Fibroblast of skin of scalp (primary cell): ENCODE data around the gene MIR17HG.
"Not testable (repeated sequence)": the region's sequence is repeated elsewhere in the genome, so short reads cannot be mapped to it uniquely, and the experiment has no call there.

Experiments used
- DNase-seq: peaks from one replicate; pipeline ENCODE4 v3.0.0-alpha.2; 2013

MIR17HG gene

DNA sequence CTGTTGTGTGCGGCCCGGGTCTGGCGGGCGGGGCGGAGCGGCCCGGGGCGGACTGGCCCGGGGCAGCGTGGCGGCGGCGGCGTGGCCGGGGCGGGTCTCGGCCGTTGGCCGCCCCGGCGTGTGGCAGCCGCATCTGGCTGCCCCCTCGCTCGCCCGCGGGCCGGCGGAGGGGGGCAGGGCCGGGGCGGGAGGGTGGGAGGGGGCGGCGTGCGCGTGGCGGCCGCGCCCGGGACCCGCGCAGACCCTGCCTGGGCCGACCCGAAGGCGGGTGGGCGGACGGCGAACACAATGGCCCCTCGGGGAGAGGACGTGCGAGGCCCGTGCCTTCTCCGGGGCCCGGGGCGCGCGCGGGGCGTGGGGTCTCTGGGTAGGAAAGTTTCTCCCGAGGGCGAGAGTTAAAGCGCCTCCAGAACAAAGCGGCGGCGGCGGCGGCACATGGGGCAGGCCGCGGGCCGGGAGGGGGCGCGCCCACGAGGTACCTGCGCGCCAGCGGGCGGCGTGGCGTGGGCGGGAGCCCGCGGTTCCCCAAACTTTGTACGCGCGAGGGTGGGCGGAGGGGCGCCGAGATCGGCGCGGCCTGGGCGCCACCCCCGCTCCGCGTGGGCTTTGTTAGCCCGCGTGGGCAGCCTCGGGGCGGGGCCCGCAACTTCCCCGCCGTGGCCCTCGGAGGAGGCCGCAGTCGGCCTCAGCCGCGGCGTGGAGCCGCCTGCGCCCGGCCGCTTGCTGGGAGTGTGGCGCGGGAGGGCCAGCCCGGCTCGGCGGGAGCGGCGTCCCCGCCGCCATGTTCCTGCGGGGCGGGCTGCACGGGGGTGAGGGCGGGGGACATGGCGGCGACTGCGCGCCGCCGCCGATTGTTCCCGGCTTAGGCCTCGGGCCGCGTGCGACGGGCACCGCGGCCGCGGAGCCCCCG lies 764 bp downstream of the MIR17HG start:
- DNase-seq: peak; percentile 35

DNA sequence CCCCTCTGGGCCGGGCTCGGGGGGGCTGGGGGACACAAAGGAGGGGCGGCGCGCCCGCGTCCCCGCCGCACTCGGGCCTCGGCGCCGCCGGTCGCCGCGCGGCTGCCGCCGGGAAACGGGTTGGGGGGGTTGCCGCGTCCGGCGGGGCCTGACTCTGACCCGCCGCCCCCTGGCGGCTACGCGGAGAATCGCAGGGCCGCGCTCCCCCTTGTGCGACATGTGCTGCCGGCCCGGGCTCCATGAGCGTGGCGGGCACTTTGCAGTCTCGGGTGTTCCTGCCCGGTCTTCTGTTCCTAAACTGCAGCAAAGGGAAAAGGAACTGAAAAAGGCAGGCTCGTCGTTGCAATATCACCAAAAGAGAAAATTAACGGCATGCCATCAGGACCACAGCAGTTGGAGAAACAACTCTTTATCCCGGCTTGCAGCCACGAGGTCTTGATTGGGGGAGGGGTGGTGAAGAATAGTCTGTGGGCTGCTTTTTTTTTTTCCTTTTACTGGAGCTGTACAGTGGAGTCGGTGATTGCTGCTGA lies 1.5 kb downstream of the MIR17HG start:
- DNase-seq: peak; percentile 87

DNA sequence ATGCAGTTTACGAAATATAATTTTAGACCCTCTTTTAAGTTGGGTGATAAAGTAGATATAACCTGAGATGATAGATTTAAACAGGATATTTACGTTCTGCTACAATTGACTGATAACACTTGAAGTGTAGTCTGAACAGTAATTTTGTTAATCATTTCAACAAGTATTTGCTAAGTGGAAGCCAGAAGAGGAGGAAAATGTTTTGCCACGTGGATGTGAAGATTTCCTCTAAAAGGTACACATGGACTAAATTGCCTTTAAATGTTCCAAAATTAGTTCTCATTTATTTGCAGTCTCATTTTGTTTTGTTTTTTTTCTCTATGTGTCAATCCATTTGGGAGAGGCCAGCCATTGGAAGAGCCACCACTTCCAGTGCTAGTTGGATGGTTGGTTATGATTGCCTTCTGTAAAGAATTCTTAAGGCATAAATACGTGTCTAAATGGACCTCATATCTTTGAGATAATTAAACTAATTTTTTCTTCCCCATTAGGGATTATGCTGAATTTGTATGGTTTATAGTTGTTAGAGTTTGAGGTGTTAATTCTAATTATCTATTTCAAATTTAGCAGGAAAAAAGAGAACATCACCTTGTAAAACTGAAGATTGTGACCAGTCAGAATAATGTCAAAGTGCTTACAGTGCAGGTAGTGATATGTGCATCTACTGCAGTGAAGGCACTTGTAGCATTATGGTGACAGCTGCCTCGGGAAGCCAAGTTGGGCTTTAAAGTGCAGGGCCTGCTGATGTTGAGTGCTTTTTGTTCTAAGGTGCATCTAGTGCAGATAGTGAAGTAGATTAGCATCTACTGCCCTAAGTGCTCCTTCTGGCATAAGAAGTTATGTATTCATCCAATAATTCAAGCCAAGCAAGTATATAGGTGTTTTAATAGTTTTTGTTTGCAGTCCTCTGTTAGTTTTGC lies 2.8 kb downstream of the MIR17HG start:
- no peak for DNase-seq

DNA sequence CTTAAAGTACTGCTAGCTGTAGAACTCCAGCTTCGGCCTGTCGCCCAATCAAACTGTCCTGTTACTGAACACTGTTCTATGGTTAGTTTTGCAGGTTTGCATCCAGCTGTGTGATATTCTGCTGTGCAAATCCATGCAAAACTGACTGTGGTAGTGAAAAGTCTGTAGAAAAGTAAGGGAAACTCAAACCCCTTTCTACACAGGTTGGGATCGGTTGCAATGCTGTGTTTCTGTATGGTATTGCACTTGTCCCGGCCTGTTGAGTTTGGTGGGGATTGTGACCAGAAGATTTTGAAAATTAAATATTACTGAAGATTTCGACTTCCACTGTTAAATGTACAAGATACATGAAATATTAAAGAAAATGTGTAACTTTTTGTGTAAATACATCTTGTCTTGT lies 3.6 kb downstream of the MIR17HG start:
- DNase-seq: no peak

DNA sequence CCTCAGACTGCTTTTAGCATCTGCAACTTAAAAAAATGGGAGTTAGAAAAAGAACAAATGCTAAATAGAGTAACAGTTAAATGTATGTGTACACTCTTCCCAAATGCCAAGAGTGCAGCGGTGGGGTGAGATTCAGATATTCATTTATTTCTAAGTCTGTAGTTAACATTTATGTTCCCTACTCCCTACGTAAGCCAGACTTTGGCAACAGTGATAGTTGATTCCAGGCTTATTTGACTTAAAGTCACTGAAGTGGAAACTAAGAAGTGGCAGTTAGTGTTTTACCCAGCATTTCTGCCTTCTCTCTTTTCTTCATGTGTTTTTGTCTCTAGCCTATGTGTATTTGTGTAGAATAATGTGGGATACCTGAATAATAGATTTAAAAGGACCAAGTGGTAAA lies 4.5 kb downstream of the MIR17HG start:
- DNase-seq: no peak

DNA sequence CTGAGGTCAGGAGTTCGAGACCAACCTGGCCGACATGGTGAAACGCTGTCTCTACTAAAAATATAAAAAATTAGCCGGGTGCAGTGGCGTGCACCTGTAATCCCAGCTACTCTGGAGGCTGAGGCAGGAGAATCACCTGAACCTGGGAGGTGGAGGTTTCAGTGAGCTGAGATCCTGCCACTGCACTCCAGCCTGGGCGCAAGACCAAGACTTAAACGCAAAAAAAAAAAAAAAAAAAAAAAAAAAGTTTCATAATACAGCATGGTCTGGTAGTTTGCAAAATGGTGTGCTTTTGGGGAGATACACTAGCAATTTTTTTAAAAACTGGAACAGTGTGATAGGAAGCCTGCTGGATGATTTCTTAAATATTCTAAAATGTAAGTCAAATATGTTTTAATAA lies 5.4 kb downstream of the MIR17HG start:
- DNase-seq: not testable (repeated sequence)

DNA sequence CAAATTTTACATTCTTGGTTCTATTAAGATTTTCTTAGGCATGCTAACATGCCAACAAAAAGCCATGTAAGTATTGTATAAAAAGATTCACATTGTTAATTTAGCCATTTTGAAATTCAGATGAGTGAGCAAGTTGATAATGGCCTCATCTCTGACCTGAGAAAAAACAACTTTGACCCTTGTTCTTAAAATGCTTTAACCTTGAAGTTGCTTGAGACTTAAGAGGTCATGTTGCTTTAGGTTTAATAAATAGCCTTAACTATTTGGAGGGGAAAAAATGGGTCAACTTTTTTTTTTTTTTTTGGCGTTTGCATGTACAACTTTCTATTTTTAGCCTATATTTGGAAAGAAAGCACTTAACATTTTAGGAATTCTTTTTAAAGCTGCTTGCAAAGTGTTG lies 6.0 kb downstream of the MIR17HG start:
- DNase-seq: no peak

DNA sequence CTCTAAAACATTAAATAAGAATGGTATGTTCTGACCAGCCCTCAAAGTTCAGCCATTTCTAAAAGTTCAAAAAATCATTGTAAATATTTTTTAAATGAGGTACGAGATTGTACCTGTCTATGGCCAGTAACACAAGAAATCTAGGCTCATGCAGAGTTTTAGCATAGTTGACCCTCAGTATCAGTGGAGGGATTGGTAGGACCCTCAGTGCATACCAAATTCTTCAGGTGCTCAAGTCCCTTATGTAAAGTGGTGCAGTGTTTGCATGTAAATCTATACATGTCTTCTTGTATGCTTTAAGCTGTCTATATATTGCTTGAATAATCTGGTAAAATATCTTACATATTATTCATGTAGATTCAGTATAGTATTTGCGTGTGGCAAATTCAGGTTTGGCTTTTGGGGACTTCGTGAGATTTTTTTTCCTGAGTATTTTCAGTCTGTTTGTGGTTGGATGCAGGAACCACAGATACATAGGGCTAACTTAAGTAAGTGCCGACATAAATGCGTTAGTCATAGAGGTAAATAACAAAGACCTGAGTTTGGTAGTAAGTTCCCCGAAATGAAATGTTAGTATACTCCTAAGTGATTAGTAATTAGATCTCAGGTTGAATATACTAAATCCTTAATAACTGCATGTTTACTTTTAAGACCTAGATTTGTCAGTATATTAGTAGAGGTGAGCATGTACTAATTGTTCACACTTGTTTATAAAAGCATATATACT lies 7.8 kb downstream of the MIR17HG start:
- no peak for DNase-seq

DNA sequence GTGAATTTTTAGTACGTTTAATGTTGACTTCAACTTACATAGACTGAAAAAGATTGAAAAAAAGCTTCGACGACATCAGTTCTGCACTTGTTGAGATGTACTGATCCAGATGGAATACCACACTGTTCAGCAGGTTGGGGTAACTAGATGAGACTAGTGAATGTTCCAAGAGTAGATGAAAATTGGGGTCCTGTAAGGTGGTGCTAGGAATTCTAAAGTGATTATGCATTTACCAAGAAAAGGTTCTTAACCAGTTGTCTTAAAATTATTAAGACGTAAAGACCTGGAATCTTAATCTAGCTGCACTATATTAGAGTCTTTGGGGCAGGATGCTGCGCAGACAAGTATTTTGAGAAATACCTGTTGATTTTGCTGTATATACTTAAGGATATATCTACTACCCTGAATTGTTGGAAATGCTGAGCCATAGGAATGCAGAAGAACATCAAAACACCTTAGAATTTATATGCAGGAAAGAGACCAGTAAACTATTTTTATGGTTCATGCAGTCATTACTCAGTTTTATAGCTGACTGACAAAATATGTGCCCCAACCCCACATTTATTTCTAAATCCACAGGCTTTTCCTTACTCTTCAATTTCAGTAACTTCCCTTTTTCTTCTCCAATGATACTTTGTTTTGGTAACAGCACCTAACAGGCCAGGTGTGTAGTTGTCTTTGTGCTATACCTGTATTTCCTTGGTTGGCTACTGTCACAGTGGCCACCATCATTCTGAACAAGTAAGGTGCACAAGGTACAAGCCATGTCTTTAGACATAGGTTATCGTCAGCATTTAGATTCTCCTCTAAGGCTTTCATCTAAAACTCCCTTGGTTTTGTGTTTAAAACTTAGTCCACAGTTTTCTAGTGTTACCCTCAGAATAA lies 8.6 kb downstream of the MIR17HG start:
- no peak for DNase-seq

DNA sequence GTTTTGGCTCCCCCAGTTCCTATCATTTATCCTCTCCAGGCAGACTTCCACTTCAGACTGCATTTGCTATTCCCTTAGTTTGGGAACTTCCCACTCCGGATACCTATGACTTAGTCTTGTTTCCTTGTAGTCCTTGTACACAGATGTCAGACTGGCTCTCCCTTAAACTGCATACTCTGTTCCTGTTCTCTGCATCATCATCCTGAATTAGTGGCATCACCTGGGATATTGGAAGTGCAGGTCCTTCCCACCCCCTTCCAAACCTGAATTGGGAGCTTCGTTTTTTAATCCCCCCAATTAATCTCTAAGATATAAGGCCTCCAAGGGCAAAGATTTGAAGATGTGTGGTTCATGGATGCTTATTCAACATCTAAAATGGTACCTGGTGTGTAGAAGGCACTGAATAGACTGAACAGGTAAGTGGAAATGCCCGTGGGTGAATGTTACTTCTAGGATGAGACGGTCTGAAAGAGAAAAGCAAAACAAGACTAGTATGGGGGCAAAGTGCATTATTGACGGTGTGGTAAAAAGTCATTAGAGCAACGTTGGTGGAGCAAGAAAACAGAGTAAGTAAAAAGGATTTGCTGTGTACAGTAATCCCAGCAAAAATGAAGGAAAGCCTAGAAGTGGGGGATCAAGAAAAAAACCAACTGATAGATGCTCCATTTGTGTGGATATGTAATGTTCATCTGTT lies 9.6 kb downstream of the MIR17HG start:
- no peak for DNase-seq

DNA sequence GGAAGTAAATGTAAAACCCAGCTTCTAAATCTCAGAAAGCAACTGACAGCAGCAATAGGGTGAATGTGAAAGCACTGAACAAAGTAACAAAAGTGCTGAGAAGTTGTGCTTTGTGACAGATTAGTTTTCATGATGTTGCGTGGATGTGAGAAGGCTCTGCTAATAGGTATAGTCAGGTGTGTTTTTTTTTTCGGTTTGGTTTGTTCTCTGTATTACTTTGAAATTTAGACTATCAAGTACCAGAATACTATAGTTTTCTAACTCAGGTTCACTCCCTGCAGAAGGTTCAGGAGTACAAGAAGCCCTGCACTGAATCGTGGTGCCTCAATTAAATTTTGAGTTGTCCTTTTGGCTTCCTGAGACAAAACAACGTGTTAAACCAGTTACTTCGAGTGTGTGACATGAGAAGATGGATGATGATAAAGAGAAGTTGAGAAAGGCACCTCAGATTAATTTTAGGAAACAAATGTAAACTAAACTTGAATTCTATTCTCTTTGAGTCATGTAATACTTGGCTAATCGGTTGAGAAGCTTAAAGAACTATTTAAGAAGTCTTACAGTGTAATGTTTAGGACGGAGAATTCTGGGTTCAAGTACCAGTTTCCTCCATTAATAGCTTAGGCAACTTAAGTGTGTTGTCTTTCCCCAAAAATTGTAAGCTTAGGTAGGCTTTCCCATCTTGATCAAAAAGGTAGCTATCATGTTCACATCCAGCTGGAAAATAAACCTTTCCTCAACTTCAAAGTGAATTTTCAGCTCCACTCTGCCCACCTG lies 10.3 kb downstream of the MIR17HG start:
- DNase-seq: no peak

DNA sequence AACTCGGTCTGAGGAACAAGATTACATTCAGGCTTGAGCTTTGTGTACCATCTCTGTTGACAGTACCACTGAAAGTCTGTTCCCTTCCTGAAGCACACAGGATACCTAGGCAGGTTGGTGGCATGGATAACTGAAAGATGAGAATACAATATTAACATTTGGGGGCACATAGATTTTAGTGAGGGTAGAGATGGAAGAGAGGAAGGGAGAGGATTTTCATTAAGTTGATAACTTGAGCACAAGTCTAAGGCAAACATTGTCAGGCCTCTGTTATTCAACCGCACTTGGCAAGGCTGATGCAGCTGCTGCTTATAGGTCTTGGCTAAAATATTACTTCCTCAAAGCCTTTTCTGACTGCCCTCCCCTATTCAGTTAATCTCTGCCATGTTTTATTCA lies 10.9 kb downstream of the MIR17HG start:
- no peak for DNase-seq

DNA sequence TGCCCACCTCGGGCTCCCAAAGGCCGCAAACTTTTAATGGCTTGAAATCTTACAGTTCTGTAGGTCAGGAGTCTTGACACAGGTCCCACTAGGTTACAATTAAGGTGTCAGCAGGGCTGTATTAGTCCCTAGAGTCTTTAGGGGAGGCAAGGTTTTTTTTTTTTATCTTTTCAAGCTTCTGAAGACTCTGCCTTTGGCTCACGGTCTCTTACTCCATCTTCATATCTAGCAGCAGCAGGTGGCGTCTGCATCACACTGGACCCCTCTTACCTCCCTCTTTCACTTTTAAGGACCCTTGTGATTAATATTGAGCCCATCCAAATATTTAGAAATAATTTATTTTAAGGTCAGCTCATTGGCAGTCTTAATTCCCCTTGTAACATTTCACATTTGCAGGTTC lies 11.6 kb downstream of the MIR17HG start:
- DNase-seq: no peak

DNA sequence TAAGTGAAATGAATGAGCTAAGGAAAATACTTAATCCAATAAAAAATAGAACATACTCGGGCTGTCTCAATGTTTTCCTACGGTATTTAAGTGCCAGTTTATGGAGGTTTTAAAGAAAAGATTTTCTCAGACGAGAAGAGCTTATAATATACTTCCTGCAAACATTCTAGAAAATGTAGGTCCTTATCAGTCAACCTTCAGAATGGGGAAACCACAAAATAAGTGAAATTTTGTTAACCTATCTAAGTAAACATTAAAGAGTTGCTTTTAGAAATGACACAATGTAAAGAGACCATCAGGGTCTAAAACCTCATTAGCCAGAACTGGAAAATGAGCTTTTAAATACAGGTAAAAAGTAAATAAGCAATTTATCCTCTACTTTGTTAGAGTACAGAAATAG lies 12.1 kb downstream of the MIR17HG start:
- no peak for DNase-seq

DNA sequence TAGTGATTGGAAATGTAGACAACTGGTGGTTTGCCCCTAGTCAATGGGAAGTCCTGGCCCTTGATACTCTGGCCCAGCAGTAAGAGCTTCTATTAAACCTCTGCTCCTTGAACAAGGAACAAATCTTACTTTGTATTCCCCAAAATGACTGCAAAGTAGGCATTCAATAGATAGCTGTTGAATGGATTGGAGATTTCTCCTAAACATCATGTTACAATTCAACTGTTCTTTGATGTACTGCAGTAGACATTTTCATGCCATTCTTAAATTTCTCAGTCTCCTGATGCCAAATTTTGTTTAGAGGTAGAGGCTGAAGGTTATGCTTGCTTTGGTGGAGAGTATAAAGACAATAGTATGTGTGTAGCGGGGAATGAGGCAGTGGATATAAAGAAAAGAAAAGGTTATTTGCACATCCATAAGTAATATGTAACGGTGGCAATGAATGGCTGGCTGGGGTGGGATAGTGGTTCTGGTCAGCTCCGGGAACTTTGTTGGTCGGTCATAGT lies 12.8 kb downstream of the MIR17HG start:
- DNase-seq: no peak

DNA sequence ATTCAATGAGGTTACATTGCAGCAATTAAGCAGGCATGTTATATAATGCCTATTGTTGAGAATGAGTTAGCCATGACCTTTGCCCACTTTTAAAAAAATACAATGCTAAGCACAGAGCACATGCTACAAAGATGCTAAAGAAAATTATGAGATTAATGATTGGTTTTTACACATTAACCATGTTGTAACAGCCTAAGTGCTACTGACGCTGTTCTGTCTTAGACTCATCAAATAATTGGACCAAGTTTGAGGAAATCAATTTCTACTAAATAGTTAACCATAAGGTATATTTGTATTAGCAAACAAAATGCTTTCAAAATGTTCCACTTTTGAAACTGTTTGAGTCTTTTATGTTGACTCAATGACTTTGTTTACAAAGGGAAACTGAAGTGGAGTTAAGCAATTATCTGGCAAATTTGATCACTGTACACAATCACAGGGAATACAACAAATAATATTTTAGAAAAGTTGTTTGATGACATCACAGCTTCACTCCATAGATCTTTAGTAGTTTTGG lies 14.3 kb downstream of the MIR17HG start:
- no peak for DNase-seq

DNA sequence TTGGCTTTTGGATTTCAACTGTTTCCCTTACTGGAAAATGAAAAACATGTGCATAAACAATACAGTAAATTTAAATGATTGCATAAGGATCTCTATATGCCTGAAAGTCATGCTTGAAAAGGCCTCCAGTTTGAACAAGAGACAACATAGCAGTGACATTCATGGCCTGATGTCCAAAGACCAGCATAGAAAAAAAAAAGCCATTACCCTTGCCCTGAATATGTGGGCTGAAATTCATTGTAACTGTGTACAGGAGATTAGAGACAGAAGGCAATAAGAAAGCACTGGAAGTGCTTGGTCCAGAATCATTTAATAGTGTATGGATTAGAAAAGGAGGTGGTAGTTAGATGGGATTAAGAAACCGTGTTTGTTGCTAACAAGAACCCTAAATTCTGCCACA lies 15.4 kb downstream of the MIR17HG start:
- DNase-seq: no peak

DNA sequence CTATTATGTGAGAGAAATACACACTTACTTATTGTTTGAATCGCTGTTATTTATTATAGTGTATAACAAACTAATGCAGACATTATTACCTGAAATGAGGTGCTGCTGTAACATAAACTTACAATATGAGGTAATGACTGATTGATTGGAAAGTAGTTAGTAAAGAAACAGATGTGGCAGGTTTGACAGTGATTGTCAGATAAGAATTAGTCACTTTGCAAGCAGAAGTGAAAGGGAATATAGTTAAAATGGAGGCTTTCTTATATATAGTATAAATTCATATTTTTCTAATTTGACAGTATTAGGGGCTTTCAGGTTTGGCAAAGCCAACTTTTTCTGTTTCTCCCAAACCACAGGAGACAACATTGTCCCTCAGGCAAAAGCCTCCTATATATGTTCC lies 20.6 kb downstream of the MIR17HG start:
- no peak for DNase-seq

DNA sequence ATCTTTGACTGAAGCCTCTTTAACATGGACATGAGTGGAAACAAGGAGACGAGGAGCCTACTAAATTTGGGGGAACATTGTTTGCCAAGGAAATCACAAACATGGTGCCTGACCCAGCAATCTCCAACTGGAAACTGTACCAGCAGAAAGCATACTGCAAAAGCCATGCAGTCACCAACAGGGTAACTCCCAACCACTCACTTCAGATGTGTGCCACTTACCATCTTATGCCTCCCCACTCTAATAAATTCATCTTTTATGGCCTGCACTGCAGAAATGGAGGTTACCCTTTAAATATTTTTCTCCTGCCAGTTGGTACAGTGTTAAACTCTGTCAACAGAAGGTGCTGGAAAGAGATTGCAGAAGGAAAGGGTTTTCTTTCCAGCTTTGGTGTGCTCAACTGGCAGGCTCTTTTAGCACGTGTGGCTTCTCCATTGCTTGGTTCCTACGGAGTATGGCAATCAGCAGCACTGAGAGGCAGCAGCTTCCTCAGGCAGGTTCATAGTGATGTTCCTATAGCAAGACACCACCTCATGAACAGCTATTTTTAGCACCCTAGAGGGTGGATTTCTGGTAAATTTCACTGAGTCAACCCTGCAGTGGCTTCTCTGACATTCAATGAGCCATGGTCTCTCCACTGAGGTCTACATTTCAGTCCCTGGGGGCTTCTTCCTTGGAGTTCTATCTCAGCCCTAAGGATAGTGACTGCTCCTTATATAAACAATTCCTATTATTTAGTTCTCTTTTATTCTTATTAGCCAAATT lies 21.4 kb downstream of the MIR17HG start:
- DNase-seq: peak; percentile 59
